Breast epithelium (tissue), 3 donors: ENCODE measurements around the gene MBOAT1.
"Not testable (repeated sequence)": the region's sequence is repeated elsewhere in the genome, so short reads cannot be mapped to it uniquely, and the experiment has no call there.

Experiments used
- CTCF ChIP-seq, 3 donors: fragments of 450-650 bp; IDR thresholded peaks; one replicate each; pipeline ENCODE4 v1.5.1; 2016 to 2017; ENCODE audit warnings: antibody characterized with exemption in 3 of 3, mild to moderate bottlenecking in 3 of 3, moderate library complexity in 3 of 3
- POLR2AphosphoS5 ChIP-seq, 3 donors: sonication (generic); formaldehyde crosslinking; IDR thresholded peaks; one replicate each; pipeline ENCODE4 v1.6.1; 2017; ENCODE audit warnings: antibody characterized with exemption in 3 of 3

GRCh38 chr6:20244807-20245681 is 32.8 kb upstream of the MBOAT1 start:
- not testable (repeated sequence) for TF ChIP-seq POLR2AphosphoS5, CTCF (IDR thresholded peaks at IDR 0.05)
